Right lobe of liver (tissue), 6 donors: Measurements from ENCODE around the gene C1orf116. TPM values are rescaled to one million over a fixed set of nuclear protein-coding genes. Genes with fewer than 3 reads are reported as not detected.

Experiments
- ATAC-seq, 4 donors: fragments of 200-7000 bp; cut with Tn5 transposase; one replicate each; pipeline ENCODE4 v1.9.1; 2020; ENCODE audit warnings: mild to moderate bottlenecking in 4 of 4, moderate library complexity in 4 of 4
- DNase-seq, 3 donors: peaks; one replicate each; pipeline ENCODE4 v3.0.0-alpha.2; 2020
- H3K27ac ChIP-seq, 3 donors: fragments of 200-600 bp; one replicate each; pipeline ENCODE4 v1.8.0; 2022
- H3K27me3 ChIP-seq, 2 donors: fragments of 200-600 bp; one replicate each; pipeline ENCODE4 v1.8.0; 2022
- H3K36me3 ChIP-seq, 4 donors: fragments of 200-600 bp; sonication (generic) in 1 of 4; one replicate each; pipeline versions ENCODE4 v1.5.1 to v1.8.0; 2017 to 2022; ENCODE audit warnings: control low read depth in 1 of 4
- H3K4me1 ChIP-seq, 4 donors: fragments of 200-600 bp; sonication (generic) in 1 of 4; one replicate each; pipeline versions ENCODE4 v1.5.1 to v1.8.0; 2017 to 2022; ENCODE audit warnings: control low read depth in 1 of 4
- H3K4me3 ChIP-seq, 3 donors: fragments of 200-600 bp; one replicate each; pipeline ENCODE4 v1.8.0; 2022
- H3K9me3 ChIP-seq, 4 donors: fragments of 200-600 bp; sonication (generic) in 1 of 4; one replicate each; pipeline versions ENCODE4 v1.5.1 to v1.8.0; 2017 to 2022; ENCODE audit warnings: control low read depth in 1 of 4
- POLR2A ChIP-seq: fragments of 450-650 bp; IDR thresholded peaks from one replicate; pipeline ENCODE4 v1.6.1; 2017; ENCODE audit warnings: antibody characterized with exemption, mild to moderate bottlenecking
- WGBS: methylation state at CpG from one replicate; pipeline ENCODE4 v1.1.6; 2018; ENCODE audit warnings: low coverage, low lambda C conversion rate; ENCODE audit not compliant: insufficient coverage; ENCODE audit errors: missing lambda C conversion rate; 5-methylcytosine and 5-hydroxymethylcytosine counted together
- intact Hi-C, 2 donors: fragments of 100-400 bp; cut with DNase I; formaldehyde crosslinking; loops; one replicate each; pipeline versions ENCODE4 v1.11.2 to v1.14.1; 2022
- total RNA-seq, 6 experiments: library from RNA; depleted of rRNA in 2 of 6; stranded (reverse); fragments of >200 nt in 2 of 6; fragmentation: NEBNext Ultra II Directional in 3 of 6; extraction: Animal tissue kit (Norgen Biotek cat#: 25700) in 3 of 6; gene quantifications; one replicate each; pipeline versions ENCODE4 v1.1.0 to v1.2.4, GENCODE V29; 2016 to 2023
- TF ChIP-seq, protein P1 (sequence below), 4 donors: fragments of 200-600 bp in 3 of 4; fragments of 450-650 bp in 1 of 4; IDR thresholded peaks; one replicate each; pipeline versions ENCODE4 v1.5.1 to v1.8.0; 2016 to 2022; ENCODE audit warnings: antibody characterized with exemption in 4 of 4, mild to moderate bottlenecking in 2 of 4
- donor health status: DM: no; HTN: yes; CAD: no.
- donor health status: DM: no; HTN: no; CAD: no.
- donor health status: DM: no; HTN: no; CAD: no.
- donor health status: DM: no; HTN: yes; CAD: no.
- donor health status: DM: no; HTN: yes; CAD: no.

Gene C1orf116
- total RNA-seq, 6 experiments from 2014 or later = 0.27 to 0.68 (median 0.37) TPM

GRCh38 chr1:207054491-207054890 is 21.9 kb upstream of the C1orf116 start:
- no peak overlapping the region for H3K4me3 ChIP-seq
- peaks cover 0 to 16% (median 1%) of the 10 kb centered on the region in 4 donors for H3K4me1 ChIP-seq
- no peaks in the 10 kb centered on the region for H3K36me3 ChIP-seq
- ATAC-seq = no peak
- TF ChIP-seq, protein P1, sequence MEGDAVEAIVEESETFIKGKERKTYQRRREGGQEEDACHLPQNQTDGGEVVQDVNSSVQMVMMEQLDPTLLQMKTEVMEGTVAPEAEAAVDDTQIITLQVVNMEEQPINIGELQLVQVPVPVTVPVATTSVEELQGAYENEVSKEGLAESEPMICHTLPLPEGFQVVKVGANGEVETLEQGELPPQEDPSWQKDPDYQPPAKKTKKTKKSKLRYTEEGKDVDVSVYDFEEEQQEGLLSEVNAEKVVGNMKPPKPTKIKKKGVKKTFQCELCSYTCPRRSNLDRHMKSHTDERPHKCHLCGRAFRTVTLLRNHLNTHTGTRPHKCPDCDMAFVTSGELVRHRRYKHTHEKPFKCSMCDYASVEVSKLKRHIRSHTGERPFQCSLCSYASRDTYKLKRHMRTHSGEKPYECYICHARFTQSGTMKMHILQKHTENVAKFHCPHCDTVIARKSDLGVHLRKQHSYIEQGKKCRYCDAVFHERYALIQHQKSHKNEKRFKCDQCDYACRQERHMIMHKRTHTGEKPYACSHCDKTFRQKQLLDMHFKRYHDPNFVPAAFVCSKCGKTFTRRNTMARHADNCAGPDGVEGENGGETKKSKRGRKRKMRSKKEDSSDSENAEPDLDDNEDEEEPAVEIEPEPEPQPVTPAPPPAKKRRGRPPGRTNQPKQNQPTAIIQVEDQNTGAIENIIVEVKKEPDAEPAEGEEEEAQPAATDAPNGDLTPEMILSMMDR (IDR thresholded peaks at IDR 0.05) = no peak
- no peak for TF ChIP-seq POLR2A
- WGBS = 57% methylated on average over 2 of the region's 2 CpGs
- no peak overlapping the region for H3K27ac ChIP-seq
- no peak for DNase-seq
- intact Hi-C loops = no loop called here
- no peaks in the 10 kb centered on the region for H3K9me3 ChIP-seq
- no peaks in the 10 kb centered on the region for H3K27me3 ChIP-seq

- TF ChIP-seq, protein P1 (IDR thresholded peaks at IDR 0.05) = peak; percentile 13 to 41 (median 16)
- TF ChIP-seq POLR2A = peak; percentile 88
- Histone ChIP-seq H3K36me3 (peaks cover 0 to 11% (median 0%) of the 10 kb centered on the region in 4 donors), H3K27me3 (no peaks in the 10 kb centered on the region), H3K4me3 (peak within 1 kb of the TSS; percentile 63 to 73 (median 71)), H3K27ac (peak within 1 kb of the TSS; percentile 63 to 81 (median 74)), H3K9me3 (no peaks in the 10 kb centered on the region), H3K4me1 (peaks cover 0 to 16% (median 1%) of the 10 kb centered on the region in 4 donors)
- intact Hi-C loops = no loop called here
- peak; percentile 90 to 96 (median 92) for ATAC-seq
- whole genome bisulfite sequencing = 4% methylated on average over 27 of the region's 56 CpGs
- DNase-seq = peak; percentile 99 to 100 (median 99)
These were observed 20.6 kb upstream of the C1orf116 start, which contains the start of gene PFKFB2 for GRCh38 chr1:207052911-207053769. TSS of gene PFKFB2 (plus strand) at chr1:207053275. CDS start at chr1:207054718, 1,443 bp downstream.

DNA sequence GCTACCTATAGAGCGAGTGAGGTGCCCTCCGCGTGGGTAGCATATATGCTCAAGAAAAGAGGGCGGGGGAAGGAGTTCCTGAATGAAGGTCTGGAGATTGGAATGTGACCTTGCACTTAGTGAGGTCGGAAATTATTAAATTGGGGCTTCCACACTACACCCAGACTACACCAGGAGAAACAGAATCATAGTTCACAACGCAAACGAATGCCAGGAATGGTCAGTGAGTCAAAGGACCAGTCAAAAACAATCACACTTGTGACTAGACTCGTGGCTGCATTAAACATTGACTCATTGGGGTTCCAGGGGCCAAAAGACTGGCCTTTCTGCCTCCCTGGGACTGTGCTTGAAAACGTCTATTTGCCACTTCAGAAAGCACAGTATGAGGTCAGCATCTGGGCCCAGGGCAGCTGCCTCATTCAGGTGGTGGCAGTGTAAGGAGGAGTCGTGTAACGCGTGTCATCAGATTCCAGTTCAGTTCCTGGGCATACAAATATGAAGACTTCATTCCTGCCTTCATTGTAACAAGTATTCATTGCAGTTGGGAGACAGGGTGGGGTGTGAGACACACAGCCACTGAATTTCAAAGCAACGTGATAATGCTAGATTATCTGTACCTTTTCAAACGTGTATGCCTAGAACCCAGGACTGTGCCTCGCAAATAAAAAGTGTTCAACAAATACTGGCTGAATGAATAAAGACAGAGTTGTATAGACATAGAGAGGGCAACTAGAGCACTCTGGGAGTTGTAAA is 18.8 kb upstream of the C1orf116 start, which contains the start of gene YOD1:
Gene YOD1 (minus strand): TSS at position 18 of the 753 bp plus-strand sequence. CDS start 178 bp downstream, outside the sequence.
- no peaks in the 10 kb centered on the region for H3K9me3 ChIP-seq
- intact Hi-C loops = no loop called here
- peaks cover 0 to 11% (median 0%) of the 10 kb centered on the region in 4 donors for H3K36me3 ChIP-seq
- no peak for DNase-seq
- ATAC-seq = no peak
- peak within 1 kb of the TSS; percentile 69 to 83 (median 76) for H3K27ac ChIP-seq
- TF ChIP-seq, protein P1 (IDR thresholded peaks at IDR 0.05) = no peak
- no peak for TF ChIP-seq POLR2A
- peaks cover 0 to 16% (median 1%) of the 10 kb centered on the region in 4 donors for H3K4me1 ChIP-seq
- H3K27me3 ChIP-seq = no peaks in the 10 kb centered on the region
- peak within 1 kb of the TSS; percentile 69 to 96 (median 86) for H3K4me3 ChIP-seq
- 41% methylated on average over 13 of the region's 15 CpGs for WGBS

DNA sequence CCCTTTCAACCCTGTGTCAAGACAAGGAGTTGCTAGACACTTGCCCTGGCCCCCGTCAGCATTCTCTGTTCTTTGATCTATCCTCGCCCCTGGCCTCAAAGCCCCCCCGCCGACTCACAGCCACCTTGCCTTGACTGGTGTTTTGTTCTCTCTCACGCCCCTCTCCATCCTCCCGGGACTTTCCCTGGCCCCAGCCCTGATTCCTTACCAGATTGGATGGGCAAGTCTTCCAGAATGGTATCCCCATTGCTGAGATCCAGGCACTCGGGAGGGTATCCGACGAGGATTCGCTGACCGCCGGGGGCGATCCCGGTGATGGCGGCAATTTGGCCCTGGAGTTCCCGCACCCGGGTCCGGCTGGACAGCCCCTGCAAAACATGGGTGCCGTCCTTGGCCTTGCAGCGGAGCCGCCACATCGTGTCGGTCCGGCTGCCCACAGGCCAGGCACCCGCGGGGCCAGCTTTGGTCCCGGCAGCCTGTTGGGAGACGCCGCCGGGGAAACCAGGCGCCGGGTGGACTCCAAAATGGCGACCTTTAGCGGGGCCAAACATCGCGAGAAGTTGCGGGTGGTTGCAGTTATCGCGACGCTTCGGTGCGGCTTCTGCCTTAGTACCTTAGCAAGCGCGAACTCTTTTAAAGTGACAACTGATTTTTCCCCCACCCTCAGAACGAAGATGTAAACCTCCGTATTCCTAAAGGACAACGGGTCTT is 18.1 kb upstream of the C1orf116 start:
- TF ChIP-seq POLR2A = peak; percentile 31
- TF ChIP-seq, protein P1 (IDR thresholded peaks at IDR 0.05) = no peak
- peaks cover 0 to 11% (median 0%) of the 10 kb centered on the region in 4 donors for H3K36me3 ChIP-seq
- peak overlapping the region; percentile 69 to 83 (median 76) for H3K27ac ChIP-seq
- ATAC-seq = peak; percentile 55 to 73 (median 64)
- intact Hi-C loops = no loop called here
- no peaks in the 10 kb centered on the region for H3K27me3 ChIP-seq
- H3K9me3 ChIP-seq = no peaks in the 10 kb centered on the region
- H3K4me1 ChIP-seq = peaks cover 0 to 16% (median 1%) of the 10 kb centered on the region in 4 donors
- H3K4me3 ChIP-seq = peak overlapping the region; percentile 69 to 96 (median 86)
- peak; percentile 91 to 94 (median 92) for DNase-seq
- 1% methylated on average over 25 of the region's 47 CpGs for WGBS
